ENCODE measurements around the gene WNT9B. TPM values are rescaled to one million over a fixed set of nuclear protein-coding genes. Genes with fewer than 3 reads are reported as not detected.

WNT9B gene
- polyA plus RNA-seq, 1 donor from 2014 or later: not detected

DNA sequence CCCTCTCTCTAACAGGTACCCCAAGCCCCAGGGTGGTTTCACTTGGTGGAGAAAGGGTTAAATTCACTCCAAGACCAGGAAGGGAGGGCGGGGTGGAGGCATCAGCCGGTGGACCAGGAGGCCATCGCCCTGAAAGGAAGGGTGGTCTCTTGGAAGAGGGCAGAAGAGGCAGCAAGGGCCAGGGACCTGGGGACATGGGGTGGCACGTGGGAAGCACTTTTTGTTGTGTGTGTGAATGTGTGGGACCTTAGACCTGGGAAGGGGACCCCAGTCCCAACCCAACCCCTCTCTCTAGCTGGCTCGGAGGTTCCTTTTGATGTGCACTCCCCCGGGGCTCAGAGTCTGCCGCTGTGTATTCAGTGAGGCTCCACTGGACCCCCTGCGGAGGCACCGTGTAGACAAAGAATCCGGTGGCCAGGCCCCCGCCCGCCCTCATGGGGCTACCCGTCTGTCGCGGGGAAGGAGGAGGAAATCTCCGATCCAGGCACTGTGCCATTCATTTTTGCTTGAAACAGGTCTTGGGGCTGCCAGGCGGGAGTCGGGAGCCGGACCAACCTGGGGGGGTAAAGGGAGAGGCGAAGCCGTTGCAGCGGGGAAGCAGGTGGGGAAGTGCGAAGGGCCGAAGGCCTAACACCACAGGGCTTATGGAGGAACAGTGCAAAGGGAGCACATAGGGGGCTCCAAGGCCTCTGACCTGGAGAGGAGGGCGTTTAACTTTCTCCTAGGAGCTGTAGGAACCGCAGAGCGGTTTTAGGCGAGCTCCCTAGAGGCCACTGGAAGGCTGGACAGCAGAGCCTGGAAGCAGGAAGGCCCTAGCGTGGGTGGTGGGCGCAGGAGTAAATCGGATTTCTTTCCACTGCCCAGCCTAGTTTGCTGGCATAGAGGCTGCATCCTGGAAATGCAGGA, 29.6 kb upstream of the WNT9B start:
- no peaks in the 10 kb centered on the region for H3K36me3 ChIP-seq (ENCODE audit: insufficient read depth, low read length)
- H3K9me3 ChIP-seq (ENCODE audit: low read length): no peaks in the 10 kb centered on the region
- no peaks in the 10 kb centered on the region for H4K20me1 ChIP-seq (ENCODE audit: insufficient read depth)
- H3F3A ChIP-seq (ENCODE audit: insufficient read depth, low read length, poor library complexity, severe bottlenecking): no peaks in the 10 kb centered on the region
- H3K79me2 ChIP-seq (replicated peaks; ENCODE audit: insufficient read depth, low read length): no peaks in the 10 kb centered on the region
- H3K4me2 ChIP-seq (ENCODE audit: low read length): no peak overlapping the region
- no peak overlapping the region for H3K4me3 ChIP-seq (ENCODE audit: low read length)
- peaks cover 91% of the 10 kb centered on the region for H3K27me3 ChIP-seq (ENCODE audit: insufficient read depth, low read depth, low read length)
- H3K9me2 ChIP-seq (ENCODE audit: insufficient read depth, low read length): no peaks in the 10 kb centered on the region
- TF ChIP-seq, protein P1, sequence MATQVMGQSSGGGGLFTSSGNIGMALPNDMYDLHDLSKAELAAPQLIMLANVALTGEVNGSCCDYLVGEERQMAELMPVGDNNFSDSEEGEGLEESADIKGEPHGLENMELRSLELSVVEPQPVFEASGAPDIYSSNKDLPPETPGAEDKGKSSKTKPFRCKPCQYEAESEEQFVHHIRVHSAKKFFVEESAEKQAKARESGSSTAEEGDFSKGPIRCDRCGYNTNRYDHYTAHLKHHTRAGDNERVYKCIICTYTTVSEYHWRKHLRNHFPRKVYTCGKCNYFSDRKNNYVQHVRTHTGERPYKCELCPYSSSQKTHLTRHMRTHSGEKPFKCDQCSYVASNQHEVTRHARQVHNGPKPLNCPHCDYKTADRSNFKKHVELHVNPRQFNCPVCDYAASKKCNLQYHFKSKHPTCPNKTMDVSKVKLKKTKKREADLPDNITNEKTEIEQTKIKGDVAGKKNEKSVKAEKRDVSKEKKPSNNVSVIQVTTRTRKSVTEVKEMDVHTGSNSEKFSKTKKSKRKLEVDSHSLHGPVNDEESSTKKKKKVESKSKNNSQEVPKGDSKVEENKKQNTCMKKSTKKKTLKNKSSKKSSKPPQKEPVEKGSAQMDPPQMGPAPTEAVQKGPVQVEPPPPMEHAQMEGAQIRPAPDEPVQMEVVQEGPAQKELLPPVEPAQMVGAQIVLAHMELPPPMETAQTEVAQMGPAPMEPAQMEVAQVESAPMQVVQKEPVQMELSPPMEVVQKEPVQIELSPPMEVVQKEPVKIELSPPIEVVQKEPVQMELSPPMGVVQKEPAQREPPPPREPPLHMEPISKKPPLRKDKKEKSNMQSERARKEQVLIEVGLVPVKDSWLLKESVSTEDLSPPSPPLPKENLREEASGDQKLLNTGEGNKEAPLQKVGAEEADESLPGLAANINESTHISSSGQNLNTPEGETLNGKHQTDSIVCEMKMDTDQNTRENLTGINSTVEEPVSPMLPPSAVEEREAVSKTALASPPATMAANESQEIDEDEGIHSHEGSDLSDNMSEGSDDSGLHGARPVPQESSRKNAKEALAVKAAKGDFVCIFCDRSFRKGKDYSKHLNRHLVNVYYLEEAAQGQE (IDR thresholded peaks at IDR 0.05; ENCODE audit: borderline replicate concordance): no peak
- no peak for TF ChIP-seq POLR2AphosphoS5 (IDR thresholded peaks at IDR 0.05)
- TF ChIP-seq SMC3 (conservative IDR thresholded peaks at IDR 0.05; ENCODE audit: poor library complexity): no peak
- no peak for TF ChIP-seq RAD21 (conservative IDR thresholded peaks at IDR 0.05)
- TF ChIP-seq TAF1 (IDR thresholded peaks at IDR 0.05; ENCODE audit: low read depth): no peak
- no peak for TF ChIP-seq MXI1 (conservative IDR thresholded peaks at IDR 0.05; ENCODE audit: poor library complexity, severe bottlenecking)
- TF ChIP-seq, protein P2, sequence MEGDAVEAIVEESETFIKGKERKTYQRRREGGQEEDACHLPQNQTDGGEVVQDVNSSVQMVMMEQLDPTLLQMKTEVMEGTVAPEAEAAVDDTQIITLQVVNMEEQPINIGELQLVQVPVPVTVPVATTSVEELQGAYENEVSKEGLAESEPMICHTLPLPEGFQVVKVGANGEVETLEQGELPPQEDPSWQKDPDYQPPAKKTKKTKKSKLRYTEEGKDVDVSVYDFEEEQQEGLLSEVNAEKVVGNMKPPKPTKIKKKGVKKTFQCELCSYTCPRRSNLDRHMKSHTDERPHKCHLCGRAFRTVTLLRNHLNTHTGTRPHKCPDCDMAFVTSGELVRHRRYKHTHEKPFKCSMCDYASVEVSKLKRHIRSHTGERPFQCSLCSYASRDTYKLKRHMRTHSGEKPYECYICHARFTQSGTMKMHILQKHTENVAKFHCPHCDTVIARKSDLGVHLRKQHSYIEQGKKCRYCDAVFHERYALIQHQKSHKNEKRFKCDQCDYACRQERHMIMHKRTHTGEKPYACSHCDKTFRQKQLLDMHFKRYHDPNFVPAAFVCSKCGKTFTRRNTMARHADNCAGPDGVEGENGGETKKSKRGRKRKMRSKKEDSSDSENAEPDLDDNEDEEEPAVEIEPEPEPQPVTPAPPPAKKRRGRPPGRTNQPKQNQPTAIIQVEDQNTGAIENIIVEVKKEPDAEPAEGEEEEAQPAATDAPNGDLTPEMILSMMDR (IDR thresholded peaks at IDR 0.05; ENCODE audit: poor library complexity, severe bottlenecking): no peak
- TF ChIP-seq EP300 (conservative IDR thresholded peaks at IDR 0.05; ENCODE audit: poor library complexity, severe bottlenecking): no peak
- no peak for TF ChIP-seq EZH2 (IDR thresholded peaks at IDR 0.05; ENCODE audit: borderline replicate concordance, insufficient read depth, low read length, poor library complexity, severe bottlenecking)
- no peak overlapping the region for H3K27ac ChIP-seq (ENCODE audit: low read length)
- H3K9ac ChIP-seq (ENCODE audit: low read length): no peak overlapping the region
- H2AFZ ChIP-seq (ENCODE audit: low read depth, low read length): no peak overlapping the region

DNA sequence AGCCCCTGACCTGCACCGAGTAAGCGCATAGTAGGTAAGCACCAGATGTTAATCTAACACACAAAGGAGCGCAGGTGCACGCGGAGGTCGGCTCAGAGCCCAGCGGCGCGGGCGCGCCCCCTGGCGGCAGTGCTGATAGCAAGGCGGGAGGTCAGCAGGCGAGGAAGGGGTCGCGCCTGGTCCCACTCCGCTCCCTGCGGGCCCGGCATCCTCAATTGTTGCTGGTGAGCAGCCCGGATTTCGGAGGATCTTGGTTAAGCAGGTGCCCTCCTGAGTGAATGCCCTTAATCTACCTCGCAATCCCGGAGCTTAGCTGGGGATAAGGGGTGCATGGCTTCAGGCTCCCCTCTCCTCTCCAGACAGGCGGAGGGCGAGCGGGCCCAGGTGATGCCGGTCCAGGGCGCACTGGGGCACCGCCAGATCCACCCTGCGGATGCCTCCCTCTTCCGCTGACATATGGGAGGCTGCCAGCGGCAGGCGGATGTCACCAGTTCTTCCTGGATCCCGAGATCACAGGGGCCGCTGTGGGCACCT, 28.9 kb upstream of the WNT9B start:
- Histone ChIP-seq H3K9ac (ENCODE audit: low read length) (no peak overlapping the region), H3K79me2 (replicated peaks; ENCODE audit: insufficient read depth, low read length) (no peaks in the 10 kb centered on the region), H3K9me3 (ENCODE audit: low read length) (no peaks in the 10 kb centered on the region), H3K4me3 (ENCODE audit: low read length) (no peak overlapping the region), H3K9me2 (ENCODE audit: insufficient read depth, low read length) (no peaks in the 10 kb centered on the region), H3K4me2 (ENCODE audit: low read length) (no peak overlapping the region), H3K27me3 (ENCODE audit: insufficient read depth, low read depth, low read length) (peaks cover 91% of the 10 kb centered on the region), H4K20me1 (ENCODE audit: insufficient read depth) (no peaks in the 10 kb centered on the region), H3F3A (ENCODE audit: insufficient read depth, low read length, poor library complexity, severe bottlenecking) (no peaks in the 10 kb centered on the region), H2AFZ (ENCODE audit: low read depth, low read length) (no peak overlapping the region), H3K36me3 (ENCODE audit: insufficient read depth, low read length) (no peaks in the 10 kb centered on the region), H3K27ac (ENCODE audit: low read length) (no peak overlapping the region)
- TF ChIP-seq, protein P1 (IDR thresholded peaks at IDR 0.05; ENCODE audit: borderline replicate concordance): no peak
- TF ChIP-seq, protein P2 (IDR thresholded peaks at IDR 0.05; ENCODE audit: poor library complexity, severe bottlenecking): peak; percentile 39
- TF ChIP-seq SMC3 (conservative IDR thresholded peaks at IDR 0.05; ENCODE audit: poor library complexity): no peak
